Mesodermal cell (in vitro differentiated cells): ENCODE data around the gene SCOC. TPM values are rescaled to one million over a fixed set of nuclear protein-coding genes. Genes with fewer than 3 reads are reported as not detected.

Experiments used
- H3K27ac ChIP-seq: 2 replicates; pipeline ENCODE4 v1.7.0; 2013; ENCODE audit warnings: mild to moderate bottlenecking, low read depth, low read length, moderate library complexity; ENCODE audit not compliant: severe bottlenecking
- H3K36me3 ChIP-seq: 2 replicates; pipeline ENCODE4 v1.7.1; 2013; ENCODE audit warnings: mild to moderate bottlenecking, low read length, moderate library complexity; ENCODE audit not compliant: control insufficient read depth, insufficient read depth
- H3K4me1 ChIP-seq: one replicate; pipeline ENCODE4 v1.7.1; 2013; ENCODE audit warnings: mild to moderate bottlenecking, low read length; ENCODE audit not compliant: insufficient read depth, control insufficient read depth, poor library complexity, severe bottlenecking
- H3K4me3 ChIP-seq: 2 replicates; pipeline ENCODE4 v1.7.0; 2013; ENCODE audit warnings: low read length, control low read depth, mild to moderate bottlenecking; ENCODE audit not compliant: insufficient read depth, poor library complexity, severe bottlenecking; ENCODE audit errors: extremely low read depth
- H3K9me3 ChIP-seq: 2 replicates; pipeline ENCODE4 v1.7.1; 2013; ENCODE audit warnings: mild to moderate bottlenecking, low read length, moderate library complexity; ENCODE audit not compliant: control insufficient read depth
- WGBS, 2 experiments: methylation state at CpG; one replicate each; pipeline ENCODE4 v1.1.5; 2013; ENCODE audit warnings: missing lambda C conversion rate in 2 of 2; ENCODE audit not compliant: insufficient coverage in 2 of 2; 5-methylcytosine and 5-hydroxymethylcytosine counted together
- polyA plus RNA-seq, 2 experiments: library from polyadenylated mRNA; stranded (reverse); fragments of 50-300 nt; gene quantifications; one replicate each; pipeline ENCODE4 v1.2.3, GENCODE V29; 2013

SCOC gene
- 83.4 TPM for polyA plus RNA-seq (2013, experiment 1 of 2)
- 90.5 TPM for polyA plus RNA-seq (2013, experiment 2 of 2)

DNA sequence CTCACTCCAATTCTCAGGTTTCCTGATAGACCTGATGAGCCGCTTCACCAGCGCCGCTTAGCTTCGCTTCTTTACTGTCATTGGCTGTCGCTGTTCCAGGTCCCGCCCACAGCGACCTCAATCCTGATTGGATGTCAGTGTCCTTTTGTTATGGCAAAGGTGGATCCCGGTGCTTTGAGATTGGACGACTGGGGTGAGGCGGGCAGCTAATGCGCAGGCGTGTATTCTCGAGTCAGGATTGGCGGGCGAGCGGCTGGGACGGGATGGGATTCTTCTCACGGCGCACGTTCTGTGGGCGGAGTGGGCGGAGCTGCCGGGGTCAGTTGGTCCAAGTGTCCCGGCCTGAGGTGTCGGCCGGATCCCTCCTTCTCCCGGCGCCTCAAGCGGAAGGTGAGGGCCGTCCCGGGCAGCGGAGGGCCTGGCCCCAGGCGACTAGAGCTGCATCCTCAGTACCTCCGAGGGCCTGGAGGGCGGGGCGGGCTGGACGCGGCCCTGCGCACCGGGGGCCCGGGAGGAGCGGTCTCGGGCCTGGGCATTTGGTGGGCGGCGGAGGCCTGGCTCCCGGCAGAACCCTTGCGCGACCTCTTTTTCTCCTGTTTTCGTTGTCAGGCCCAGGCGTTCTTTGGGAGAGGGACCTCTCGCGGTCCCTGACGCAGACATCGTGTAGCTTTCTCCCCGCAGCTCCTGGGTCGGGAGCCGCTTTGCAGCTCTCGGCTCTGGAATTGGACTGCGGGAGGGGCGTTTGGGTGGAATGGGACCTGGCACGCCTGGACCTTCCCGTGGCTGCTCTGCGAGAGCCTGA is at the start of gene SCOC:
Gene SCOC (plus strand): TSS at position 319 of the 802 bp plus-strand sequence. CDS start 5,525 bp downstream, outside the sequence.
- H3K27ac ChIP-seq, result peak within 1 kb of the TSS; percentile 94
- no peaks in the 10 kb centered on the region for H3K9me3 ChIP-seq
- H3K4me1 ChIP-seq, result peaks cover 9% of the 10 kb centered on the region
- 0% methylated on average over 51 to 53 of the region's 63 CpGs for WGBS, 2 experiments
- peak within 1 kb of the TSS; percentile 77 for H3K4me3 ChIP-seq
- H3K36me3 ChIP-seq, result no peaks in the 10 kb centered on the region

- no CpG with 5 or more reads among the region's 2 CpGs for WGBS, 2 experiments
- no peaks in the 10 kb centered on the region for H3K4me1 ChIP-seq
- no peak overlapping the region for H3K27ac ChIP-seq
- H3K9me3 ChIP-seq, result no peaks in the 10 kb centered on the region
- H3K36me3 ChIP-seq, result no peaks in the 10 kb centered on the region
- H3K4me3 ChIP-seq, result no peak overlapping the region
These were observed 47.0 kb upstream of the SCOC start for GRCh38 chr4:140326395-140326993.

- H3K9me3 ChIP-seq, result no peaks in the 10 kb centered on the region
- WGBS, 2 experiments, result no CpG with 5 or more reads among the region's 1 CpG
These were observed 43.0 kb upstream of the SCOC start for GRCh38 chr4:140330311-140330900.

GRCh38 chr4:140331245-140331644 is 42.2 kb upstream of the SCOC start:
- Histone ChIP-seq H3K9me3 (no peaks in the 10 kb centered on the region), H3K4me3 (no peak overlapping the region), H3K36me3 (no peaks in the 10 kb centered on the region), H3K4me1 (no peaks in the 10 kb centered on the region), H3K27ac (no peak overlapping the region)
- WGBS, 2 experiments, result 94 to 100% methylated on average over 1 of the region's 1 CpG

More at GRCh38 chr4:140330311-140330900, 43.0 kb upstream of the SCOC start:
- Histone ChIP-seq H3K27ac (no peak overlapping the region), H3K4me3 (no peak overlapping the region), H3K4me1 (no peaks in the 10 kb centered on the region), H3K36me3 (no peaks in the 10 kb centered on the region)

DNA sequence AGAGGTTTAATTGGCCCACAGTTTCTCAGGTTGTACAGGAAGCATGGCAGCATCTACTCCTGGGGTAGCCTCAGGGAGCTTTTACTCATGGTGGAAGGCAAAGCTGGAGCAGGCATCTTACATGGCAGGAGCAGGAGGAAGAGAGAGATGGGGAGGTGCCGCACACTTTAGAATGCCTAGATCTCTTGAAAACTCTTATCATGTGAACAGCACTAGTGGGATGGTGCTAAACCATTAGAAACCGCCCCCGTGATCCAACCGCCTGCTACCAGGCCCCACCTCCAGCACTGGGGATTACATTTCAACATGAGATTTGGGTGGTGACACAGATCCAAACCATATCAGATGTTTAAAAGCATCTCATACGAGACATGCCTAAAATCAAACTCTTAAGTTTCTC is 41.6 kb upstream of the SCOC start:
- Histone ChIP-seq H3K36me3 (no peaks in the 10 kb centered on the region), H3K27ac (no peak overlapping the region), H3K4me1 (no peaks in the 10 kb centered on the region), H3K9me3 (no peaks in the 10 kb centered on the region), H3K4me3 (no peak overlapping the region)
- WGBS, 2 experiments, result 92 to 94% methylated on average over 4 of the region's 5 CpGs

DNA sequence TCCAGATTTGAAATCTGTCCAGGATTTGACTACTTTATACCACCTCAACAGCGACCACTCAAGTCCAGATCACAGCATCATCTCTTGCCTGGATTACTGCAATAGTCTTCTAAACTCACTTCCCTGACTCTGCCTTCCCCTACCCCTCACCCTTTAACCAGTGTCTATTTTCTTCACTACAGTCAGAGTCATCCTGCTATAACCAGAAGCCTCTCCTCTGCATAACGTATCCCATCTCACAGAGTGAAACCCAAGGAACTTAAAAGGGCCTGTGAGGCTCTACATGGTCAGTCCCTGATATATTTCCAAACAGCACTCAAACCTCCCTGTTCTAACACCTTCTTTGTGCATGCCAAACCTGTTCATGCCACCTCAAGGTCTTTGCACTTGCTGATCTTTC is 40.7 kb upstream of the SCOC start:
- Histone ChIP-seq H3K27ac (no peak overlapping the region), H3K4me3 (no peak overlapping the region), H3K36me3 (no peaks in the 10 kb centered on the region), H3K4me1 (no peaks in the 10 kb centered on the region), H3K9me3 (no peaks in the 10 kb centered on the region)
- 90 to 93% methylated on average over 2 of the region's 2 CpGs for WGBS, 2 experiments

DNA sequence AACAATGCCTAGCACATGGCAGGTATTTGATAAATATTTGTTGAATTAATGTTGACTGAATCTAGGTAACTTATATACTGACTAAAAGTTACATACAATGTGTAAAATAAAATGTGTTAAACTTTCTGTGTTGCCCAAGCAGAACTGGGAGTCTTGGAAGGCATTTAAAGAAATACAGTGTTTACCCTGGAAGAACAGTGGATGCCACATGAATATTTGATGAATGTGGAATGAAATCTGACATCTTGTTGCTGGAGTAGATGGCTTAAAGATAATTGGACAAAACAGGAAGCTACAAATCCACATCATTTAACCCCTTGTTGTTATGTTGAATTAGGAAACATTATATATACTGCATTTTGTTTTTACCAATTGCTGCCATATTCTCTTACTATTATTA is 39.9 kb upstream of the SCOC start:
- no peaks in the 10 kb centered on the region for H3K4me1 ChIP-seq
- H3K9me3 ChIP-seq, result no peaks in the 10 kb centered on the region
- no peaks in the 10 kb centered on the region for H3K36me3 ChIP-seq
- no peak overlapping the region for H3K27ac ChIP-seq
- H3K4me3 ChIP-seq, result no peak overlapping the region

DNA sequence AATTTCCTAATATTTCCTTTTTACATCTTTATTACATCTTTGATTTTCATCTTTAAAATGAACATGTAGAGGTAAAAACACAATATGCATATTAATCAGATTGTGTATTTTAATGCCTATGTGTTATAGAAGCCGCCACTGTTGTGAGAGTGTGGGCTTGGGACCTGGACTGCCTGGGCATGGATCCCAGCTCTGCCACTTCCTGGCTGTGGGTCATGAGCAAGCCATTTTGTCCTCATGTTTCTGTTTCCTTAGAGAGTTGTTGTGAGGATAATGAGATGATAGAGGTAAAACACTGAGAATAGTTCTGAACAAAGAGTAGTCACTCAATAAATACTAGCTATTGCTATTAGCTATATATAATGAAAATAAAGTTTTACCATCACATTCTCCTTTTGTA is 38.4 kb upstream of the SCOC start:
- H3K4me3 ChIP-seq, result no peak overlapping the region
- H3K9me3 ChIP-seq, result no peaks in the 10 kb centered on the region
- no peaks in the 10 kb centered on the region for H3K36me3 ChIP-seq
- H3K4me1 ChIP-seq, result no peaks in the 10 kb centered on the region
- WGBS, 2 experiments, result 100% methylated on average over 1 of the region's 1 CpG
- H3K27ac ChIP-seq, result no peak overlapping the region

- no peak overlapping the region for H3K4me3 ChIP-seq
- H3K36me3 ChIP-seq, result no peaks in the 10 kb centered on the region
- H3K4me1 ChIP-seq, result no peaks in the 10 kb centered on the region
- H3K9me3 ChIP-seq, result no peaks in the 10 kb centered on the region
- no peak overlapping the region for H3K27ac ChIP-seq
These were observed 36.7 kb upstream of the SCOC start for GRCh38 chr4:140336730-140337129.

GRCh38 chr4:140342620-140343019 is 30.8 kb upstream of the SCOC start:
- H3K36me3 ChIP-seq, result no peaks in the 10 kb centered on the region
- no peak overlapping the region for H3K4me3 ChIP-seq
- H3K9me3 ChIP-seq, result no peaks in the 10 kb centered on the region
- WGBS, 2 experiments, result 100% methylated on average over 1 of the region's 1 CpG; no CpG with 5 or more reads in 1 of the 2 experiments
- no peaks in the 10 kb centered on the region for H3K4me1 ChIP-seq
- no peak overlapping the region for H3K27ac ChIP-seq

- Histone ChIP-seq H3K4me1 (no peaks in the 10 kb centered on the region), H3K4me3 (no peak overlapping the region), H3K36me3 (no peaks in the 10 kb centered on the region), H3K9me3 (no peaks in the 10 kb centered on the region), H3K27ac (no peak overlapping the region)
- WGBS, 2 experiments, result 88 to 100% methylated on average over 3 to 4 of the region's 5 CpGs
These were observed 30.1 kb upstream of the SCOC start for GRCh38 chr4:140343303-140343702.
